ENCODE data around the gene AAMP.

Gene AAMP

DNA sequence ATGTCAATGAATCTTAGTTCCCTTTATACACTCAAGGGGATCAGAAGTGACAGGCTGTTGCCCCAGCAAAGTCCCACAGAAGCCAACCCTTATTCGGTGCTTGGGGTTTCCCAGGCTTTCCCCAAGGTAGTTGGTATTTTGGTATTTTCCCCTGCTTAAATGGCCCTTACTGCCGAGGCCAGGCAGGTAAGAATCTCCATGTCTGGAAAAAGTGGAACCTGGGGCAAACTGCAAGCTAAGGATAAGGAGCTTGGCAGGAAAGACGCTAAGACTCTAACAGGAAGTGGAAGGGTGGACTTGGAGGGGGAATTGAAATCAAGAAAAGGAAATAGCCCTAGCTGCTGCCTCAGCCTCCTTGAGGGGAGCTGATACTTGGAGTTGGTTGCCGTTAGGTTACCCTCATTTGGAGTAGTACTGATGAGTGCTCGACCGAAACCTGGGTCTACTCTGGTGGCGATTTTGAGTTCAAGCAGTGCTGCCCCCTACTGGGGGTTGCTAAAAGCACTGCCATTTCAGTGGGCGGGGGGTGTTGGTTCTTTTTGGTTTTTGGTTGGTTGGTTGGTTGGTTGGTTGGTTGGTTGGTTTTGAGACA, 12.5 kb downstream of the AAMP start:
- DNase-seq: no peak

DNA sequence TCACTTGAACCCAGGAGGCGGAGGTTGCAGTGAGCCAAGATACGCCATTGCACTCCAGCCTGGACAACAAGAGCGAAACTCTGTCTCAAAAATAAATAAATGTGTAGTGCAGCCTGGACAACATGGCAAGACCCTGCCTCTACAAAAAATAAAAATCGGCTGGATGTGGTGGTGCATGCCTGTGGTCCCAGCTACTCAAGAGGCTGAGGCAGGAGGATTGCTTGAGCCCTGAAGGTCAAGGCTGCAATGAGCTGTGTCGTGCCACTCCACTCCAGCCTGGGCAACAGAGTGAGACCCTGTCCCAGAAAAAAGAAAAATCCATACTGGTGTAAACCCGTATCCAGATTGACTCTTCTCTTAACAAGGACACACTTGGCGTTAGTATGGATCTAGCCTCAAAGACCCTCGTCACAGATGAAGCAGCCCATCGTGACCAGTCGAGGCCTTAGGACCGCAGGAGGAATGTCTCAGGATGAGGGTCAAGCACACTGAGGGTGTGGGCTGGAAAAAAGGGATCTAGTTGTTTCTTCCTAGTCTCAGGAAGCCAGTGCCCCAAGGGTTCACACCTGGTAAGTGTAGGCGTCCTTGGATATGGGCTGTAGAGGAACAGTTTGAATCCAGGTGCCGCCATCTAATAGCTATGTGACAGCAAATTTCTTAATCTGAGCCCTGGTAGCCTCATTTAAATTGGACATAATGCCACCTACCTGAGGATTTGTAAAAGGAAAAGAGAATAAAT, 13.2 kb downstream of the AAMP start:
- DNase-seq: no peak

DNA sequence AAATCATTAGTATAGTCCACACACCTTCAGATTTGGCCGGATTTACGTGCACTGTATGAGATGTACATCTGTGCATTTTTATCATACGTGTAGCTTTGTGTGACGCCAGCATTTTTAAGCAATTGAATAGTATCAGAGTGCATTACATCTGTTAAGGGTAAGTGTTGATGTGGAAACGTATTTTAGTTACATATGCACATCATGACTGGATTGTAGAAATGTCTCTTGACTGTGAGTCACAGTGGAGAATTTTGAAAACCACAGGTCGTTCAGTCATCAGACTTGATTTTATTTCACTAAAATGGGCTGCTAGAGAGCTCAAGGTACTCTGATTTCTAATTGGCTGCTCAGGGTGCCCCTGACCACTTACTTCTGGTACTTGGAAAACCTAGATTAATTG, 14.5 kb downstream of the AAMP start:
- DNase-seq: no peak

DNA sequence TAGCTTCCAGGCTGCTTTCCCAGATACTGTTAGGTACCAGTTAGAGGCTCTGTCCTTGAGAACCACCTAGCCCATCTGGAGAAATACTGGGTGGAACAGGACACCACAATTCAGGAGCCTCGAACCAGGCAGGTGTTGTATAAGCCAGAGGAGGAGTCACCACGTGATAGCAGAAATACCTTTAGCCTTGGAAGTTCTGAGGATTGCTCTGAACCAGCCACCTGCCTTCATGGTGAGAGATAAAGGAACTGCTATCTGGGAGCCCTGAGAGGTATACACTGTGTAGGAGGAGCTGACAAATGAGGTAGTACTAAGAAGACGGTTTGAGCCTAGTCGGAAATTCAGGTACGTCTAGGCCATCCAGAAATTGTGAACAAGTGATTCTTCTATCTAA, 16.7 kb downstream of the AAMP start:
- DNase-seq: no peak

DNA sequence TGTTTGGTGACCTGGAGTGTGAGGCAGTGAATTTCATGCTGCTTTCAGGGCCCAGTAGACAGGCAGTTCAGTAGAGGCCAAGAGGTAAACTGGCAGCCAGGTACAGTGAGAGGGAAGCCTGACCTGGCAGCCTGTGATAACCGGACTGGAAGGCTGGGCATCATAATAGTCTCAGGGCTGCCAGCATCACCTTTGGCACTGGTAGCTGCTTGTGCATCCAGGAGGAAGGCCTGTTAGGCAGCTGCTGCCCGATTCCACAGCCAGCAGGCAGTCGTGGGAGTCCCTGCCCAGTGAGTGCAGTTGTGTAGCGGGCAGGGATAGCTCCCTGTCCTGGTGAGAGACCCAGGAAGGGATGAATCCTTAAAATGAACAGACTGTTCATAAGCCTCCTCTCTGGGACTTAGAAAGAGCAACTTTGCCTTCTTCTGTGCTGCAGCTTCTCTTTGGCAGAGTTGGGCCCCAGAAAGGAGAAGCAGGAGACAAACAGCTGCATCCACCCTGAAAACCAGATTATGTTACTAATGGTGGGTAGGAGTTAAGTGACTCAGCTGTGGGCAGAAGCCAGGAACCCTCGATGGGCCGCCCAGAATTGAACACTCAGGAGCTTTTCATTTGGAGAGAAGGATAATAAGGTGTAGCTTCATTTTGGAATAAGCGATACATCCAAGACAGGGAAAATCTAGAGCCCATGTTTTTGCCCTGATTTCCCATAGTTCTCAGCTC, 17.3 kb downstream of the AAMP start:
- no peak for DNase-seq

DNA sequence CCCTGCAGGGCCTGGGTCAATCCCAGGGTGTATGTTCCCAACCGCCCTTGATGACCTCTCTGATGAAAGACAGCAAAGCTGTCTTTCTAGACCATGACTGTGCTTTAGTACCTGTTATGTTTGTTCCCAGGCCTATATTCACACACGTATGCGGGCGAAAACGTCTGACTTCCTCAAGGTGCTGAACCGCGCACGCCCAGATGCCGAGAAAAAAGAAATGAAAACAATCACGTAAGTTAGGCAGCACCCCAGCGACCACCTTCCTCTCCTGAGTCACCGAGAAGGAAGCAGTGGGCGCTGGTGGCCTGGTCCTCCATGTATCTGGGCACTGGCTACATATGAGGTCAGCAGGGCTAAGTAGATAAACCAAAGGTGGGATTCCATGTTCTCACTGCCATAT, 20.2 kb downstream of the AAMP start:
- DNase-seq: no peak

DNA sequence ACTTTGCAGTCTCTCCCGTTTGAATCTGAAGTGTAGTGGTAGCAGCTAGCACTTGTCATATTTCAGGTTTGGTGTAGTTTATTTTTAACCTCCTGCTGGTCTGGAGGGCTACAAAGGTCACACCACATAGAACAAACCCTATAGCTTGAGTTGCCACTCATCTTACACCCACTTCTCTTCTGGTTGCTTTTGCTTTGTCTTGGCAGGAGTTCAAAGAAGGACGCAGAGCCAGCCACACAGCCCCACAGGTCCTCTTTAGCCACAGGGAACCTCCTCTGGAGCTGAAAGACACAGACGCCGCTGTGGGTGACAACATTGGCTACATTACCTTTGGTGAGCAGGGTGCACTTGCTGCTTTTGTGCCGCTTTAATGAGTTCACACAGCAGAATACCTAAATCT, 24.7 kb downstream of the AAMP start:
- DNase-seq: no peak

DNA sequence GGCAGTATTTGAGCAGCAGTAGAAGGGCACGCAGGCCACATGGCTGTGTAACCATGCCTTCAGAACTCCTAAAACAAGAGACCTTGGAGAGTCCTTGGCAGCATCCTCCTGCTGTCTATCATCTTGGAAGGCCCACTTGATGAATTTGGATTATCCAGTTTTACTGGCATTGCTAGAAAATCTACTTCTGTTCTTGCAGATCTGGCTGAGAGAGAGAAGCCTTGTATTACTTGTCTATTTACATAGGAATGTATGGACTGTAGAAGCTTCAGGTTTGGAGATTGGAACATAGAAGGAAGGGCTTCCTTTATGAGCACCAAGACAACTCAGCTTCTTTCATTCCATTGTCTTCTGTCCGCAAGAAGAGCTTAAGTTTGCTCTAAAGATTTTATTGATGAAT, 25.3 kb downstream of the AAMP start:
- no peak for DNase-seq

DNA sequence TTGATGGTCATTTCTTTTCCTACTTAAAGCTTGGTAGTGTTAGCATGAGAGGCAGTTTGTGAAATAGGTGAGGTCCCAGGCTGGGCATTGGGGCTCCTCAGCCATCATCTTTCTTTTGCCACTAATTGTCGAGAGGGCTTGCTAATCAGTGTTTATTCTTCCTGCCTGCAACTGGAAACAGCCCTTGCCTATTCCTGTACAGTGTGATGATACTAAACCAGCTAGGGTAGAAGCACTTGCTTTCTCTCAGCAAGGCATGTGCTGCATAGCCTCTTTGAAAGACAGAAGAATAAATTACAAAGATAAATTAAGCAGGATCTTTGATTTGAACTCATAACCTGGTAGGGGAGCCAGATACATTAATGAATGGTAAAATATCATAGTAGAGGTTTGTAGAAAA, 25.7 kb downstream of the AAMP start:
- DNase-seq: no peak

DNA sequence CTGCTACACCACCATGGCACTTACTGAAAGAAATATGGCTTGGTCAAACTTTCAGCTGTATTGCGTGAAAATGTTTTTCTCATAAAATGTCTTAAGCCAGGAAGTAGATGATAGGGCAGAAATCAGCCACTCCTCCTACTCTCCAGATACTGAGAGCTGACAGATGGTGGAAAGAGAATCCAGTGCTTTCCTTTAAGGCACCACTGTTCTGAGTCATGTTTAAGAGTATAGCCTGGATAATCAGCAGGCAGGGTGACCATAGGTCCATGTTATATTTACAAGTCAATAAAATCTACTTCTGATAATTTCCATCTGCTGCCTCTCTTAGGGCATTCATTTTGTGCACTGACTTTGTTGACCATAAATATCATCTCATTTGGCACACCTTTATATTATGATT, 31.1 kb downstream of the AAMP start:
- DNase-seq: no peak

DNA sequence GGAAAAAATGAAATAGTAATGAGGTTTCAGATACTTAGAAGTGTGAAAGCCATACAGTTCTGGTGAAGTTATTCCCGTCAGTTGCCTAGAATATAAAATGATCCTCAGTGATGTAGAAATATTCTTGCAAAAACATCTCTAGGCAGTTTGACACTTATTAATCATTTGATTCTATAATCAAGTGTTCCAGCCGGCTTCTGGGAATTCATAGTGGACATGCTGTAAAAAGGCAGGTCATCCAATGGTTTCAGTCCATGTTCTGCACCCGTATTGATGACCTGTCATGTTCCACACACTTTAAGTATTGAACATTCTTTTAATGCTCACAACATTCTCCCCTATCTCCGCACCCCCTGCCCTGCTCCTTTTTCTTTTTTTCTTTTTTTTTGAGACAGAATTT, 33.1 kb downstream of the AAMP start:
- DNase-seq: no peak

DNA sequence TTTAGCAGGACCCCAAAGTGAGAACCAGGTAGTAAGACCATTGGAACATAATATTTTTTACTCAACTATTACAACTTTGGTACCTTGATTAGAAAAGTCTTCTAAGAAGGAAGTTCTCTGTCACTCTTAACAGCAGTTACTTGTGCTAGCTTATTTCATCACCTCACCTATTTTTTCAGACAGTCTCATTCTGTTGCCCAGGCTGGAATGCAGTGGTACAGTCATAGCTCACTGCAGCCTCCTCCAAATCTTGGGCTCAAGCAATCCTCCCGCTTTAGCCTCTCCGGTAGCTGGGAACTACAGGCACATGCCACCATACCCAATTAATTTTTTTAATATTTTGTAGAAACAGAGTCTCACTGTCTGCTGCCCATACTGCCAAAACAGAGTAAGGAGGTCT, 34.9 kb downstream of the AAMP start:
- no peak for DNase-seq

DNA sequence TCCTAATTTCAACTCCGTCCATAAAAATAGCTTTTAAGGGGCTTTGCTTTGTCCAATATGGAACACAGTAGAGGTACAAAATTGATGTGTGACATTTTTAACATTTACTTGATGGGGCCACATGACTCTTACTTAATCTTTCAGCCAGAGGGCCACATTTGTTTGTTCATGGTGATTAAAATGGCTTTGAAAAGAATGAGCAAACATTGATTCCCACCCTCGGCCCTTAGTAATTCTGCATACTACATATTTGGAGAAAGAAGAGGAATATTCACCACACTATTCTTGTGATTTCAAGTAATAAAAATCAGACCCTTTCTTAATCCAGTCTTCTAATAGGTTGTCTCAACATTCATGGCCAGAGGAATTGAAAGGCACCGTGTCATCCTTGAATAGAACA, 35.4 kb downstream of the AAMP start:
- DNase-seq: no peak

DNA sequence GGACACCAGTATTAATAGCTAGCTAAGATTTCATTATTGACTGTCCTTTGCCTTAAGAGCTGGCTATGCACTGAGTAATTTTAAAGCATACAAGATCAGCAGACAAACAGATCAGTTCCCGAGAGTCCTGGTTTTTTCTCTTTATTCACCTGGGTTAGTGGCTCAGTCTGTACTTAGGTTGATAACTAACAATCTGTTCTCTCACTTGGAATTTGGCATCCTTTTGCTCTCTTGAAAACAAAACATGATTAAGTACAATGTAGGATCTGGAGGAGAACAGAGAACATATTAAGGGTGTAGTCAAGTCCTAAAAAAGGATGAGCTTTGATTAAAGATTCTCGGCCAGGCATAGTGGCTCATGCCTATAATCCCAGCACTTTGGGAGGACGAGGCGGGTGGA, 36.4 kb downstream of the AAMP start:
- no peak for DNase-seq

DNA sequence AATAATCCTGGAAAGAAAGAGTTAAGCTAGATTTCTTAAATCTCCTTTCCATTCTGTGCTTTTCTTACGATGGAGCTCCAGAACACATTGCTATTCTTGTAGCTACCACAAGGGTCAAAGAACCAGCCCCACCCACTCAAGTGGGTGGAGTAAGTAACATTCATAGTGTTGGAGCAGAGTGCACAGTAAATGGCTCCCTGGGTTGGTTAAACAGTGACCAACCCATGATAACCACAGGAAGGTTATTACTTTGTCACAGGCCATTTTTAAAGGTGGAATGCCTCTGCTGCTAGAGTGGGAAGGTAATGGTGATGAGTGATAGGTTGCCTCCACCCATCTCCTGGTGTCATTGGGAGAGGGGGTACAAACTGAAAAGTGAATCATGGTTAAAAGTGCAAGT, 39.1 kb downstream of the AAMP start:
- DNase-seq: no peak

DNA sequence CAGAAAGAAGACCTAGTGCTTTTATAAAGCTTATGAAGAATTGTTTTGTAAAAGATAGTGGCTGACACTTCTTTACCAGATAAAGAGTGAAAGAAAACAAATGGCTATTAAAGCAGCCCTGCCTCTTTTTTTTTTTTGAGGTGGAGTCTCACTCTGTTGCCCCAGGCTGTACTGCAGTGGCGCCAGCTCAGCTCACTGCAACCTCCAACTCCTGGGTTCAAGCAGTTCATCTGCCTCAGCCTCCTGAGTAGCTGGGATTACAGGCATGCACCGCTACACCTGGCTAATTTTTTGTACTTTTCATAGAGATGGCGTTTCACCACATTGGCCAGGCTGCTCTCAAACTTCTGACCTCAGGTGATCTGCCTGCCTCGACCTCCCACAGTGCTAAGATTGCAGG, 40.1 kb downstream of the AAMP start:
- DNase-seq: no peak

DNA sequence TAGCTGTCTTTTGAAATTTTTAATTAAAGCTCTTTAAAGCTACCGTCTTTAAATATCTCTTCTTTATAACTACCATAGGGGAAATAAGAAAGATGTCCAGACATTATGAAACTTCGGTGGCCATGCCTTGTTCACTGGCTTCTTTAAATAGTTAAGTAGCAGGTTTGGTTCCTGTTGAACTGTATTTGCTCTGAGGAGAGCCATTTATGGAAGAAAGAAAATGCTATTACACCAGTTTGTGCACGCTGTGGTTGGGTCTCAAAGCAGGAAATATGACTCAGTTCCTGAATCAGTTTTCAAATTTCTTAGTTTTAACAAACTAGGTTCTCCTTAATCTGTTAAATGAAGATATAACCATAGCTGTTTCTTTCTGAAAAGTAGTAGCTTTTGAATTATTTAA, 40.7 kb downstream of the AAMP start:
- DNase-seq: no peak

DNA sequence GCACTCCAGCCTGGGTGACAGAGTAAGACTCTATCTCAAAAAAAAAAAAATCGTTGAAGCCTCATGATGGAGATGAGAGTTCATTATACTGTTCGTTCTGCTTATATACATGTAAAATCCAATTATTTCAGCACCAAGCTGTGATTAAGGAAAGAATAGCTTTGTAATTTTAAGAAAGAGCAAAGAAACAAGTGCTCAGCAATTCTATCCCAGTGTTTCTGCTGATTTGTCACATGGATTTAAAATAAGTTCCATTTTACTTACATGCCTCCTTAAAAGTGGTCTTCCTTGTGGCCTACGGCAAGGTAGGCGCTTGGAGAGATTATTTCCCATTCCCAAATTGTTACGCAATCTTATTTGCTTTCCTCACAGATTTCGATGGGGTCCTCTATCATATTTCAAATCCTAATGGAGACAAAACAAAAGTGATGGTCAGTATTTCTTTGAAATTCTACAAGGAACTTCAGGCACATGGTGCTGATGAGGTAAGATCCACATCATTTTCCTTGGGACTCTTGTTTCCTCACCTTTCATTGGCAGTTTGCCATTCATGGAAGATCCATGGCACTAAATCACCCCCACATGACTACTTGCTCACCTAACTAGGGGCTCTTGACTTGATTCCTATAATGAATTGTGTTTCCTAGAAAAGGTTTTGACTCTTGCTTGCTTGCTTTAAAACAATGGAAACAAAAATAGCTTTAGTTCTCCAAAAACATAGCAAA, 41.4 kb downstream of the AAMP start:
- DNase-seq: no peak

DNA sequence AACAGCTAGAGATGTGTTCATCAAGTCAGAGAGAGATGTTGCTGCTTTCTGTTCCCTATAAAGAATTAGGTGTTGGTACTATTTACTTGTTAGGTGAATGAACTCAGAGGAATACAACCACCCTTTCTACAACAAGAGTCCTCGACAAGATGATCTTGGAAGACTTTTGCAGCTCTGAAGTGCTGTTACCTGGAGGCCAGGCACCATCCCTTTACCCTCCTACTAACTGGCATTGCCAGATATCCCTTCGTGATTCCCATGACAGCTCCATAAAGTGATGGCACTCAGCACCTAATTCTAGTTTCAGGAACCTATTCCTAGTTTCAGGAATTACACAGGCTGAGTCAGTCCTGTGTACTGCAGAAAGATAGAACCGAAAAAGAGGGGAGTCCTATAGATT, 43.0 kb downstream of the AAMP start:
- no peak for DNase-seq

DNA sequence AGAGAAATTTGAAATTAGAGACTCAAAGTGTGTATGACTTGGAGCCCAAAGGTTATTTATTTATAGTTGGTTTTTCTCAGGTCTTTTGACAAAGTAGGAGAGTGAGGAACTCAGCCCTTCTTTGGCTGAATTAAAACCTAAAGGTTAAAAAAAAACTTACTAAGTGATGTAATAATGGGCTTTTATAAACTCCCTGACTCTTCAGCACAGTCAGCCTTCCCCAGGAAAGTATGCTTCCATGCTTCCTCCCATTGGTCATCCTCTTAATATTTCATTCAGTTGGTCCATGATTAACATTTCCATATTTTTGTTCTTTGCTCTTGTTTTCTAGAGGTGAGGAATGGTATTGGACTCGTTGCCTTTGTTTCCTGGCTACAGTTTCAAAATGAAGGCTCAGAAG, 45.8 kb downstream of the AAMP start:
- no peak for DNase-seq

DNA sequence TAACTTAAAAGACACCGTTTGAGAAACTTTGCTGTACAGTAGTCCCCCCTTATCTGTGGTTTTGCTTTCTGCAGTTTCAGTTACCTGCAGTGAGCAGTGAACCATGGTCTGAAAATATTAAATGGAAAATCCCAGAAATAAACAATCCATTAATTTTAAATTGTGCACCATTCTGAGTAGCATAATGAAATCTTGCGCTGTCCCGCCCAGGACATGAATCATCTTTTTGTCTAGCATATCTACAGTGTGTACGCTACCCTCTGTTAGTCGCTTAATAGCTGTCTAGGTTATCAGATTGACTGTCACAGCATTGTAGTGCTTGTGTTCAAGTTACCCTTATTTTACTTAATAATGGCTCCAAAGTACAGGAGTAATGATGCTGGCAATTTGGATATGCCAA, 46.9 kb downstream of the AAMP start:
- DNase-seq: no peak

DNA sequence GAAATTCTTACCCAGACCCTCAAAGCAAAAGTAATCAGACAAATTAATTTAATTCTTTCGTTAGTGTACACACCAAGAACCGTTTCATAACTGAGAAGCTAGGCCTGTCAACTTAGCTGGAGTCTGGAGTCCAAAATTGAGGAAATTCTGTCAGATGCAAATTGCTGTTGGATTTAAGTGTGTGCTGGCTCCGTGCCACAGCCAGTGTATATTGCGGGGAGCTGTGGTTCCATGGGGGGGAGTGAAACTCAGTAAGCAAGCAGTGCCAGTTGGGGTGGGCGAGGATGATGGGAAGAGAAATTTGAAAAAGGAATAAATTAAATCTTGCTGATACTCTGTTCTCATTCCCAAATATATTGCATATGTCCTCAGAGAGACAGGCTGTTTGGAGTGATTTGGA, 48.9 kb downstream of the AAMP start:
- DNase-seq: no peak

DNA sequence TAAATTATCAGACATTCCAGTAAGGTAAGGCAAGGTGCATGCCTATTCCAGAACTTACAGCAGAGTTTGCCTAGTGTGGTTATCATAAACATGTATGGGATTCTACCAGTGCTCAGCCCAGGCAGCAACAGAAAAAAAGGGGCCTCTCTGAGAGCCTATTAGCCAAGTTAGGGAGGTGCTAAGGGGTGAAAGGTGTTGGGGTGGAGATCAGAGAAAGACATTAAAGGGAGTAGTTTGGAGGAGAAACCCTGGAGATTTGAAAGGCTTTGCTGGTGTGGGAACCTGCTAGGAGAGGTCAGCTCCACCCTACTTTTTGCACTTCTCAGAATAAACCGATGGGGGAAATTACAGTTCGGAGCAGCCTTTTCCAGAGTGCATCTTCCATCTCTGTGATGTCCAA, 50.0 kb downstream of the AAMP start:
- DNase-seq: no peak

All from midbrain (tissue), 1 donor.